ENCODE measurements around the gene SLC35E4.
"Not testable (repeated sequence)": the region's sequence is repeated elsewhere in the genome, so short reads cannot be mapped to it uniquely, and the experiment has no call there.

The SLC35E4 gene

GRCh38 chr22:30679895-30680690, 44.5 kb downstream of the SLC35E4 start:
- intact Hi-C loops (cut with DNase I) = not testable (repeated sequence)
- peak in 1 of 10 donors; percentile 43 for DNase-seq

DNA sequence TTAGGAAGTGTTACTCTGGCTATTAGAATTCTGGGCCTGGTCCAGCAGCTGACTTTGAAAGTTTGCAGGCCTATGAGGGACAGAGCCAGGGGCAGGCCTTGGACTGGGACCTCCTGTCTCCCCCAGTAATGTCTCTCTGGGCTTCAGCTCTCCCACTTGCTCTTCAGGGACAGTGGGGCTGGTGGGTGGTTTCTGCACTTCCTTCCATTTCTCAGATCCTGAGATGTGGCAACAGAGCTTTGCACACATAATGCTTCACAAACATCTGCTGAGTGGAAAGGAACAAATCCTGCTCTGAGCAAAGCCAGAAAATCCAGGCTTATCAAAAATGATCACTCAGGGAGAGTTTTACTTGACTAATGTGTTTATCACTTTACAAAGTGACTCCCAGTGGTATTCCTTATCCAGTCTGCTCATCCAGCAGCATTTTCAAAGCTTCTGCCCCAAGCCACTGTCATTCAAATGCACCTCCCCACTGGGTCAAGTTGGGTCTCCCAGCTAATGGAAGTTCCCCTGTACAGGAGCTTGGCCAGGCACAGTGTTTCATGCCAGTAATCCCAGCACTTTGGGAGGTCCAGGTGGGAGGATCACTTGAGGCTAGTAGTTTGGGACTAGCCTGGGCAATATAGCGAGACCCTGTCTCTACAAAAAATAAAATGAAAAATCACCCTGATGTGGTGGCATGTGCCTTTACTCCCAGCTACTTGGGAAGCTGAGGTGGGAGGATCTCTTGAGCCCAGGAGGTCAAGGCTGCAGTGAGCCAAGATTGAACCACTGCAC, 45.6 kb downstream of the SLC35E4 start:
- peak in 2 of 10 donors; percentile 41 to 88 for DNase-seq
- intact Hi-C loops (cut with DNase I) = no loop called here

DNA sequence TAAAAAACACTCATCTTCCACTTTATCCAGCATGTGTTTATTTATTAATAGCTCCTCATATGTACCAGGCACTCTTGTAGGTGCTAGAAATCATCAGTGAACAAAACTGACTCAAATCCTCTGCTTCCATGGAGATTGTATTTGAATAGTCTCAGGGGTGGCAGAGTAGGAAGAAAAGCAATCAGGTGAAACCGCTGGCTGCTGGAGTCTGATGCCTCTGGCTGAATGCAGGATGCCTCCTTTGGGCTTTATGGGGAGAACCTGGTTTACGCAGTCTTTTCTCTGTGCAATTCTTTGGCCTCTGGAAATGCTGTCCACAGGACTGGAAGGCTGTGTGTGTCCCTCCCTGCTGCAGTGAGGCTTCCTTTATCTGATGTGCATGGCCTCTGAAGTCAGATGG, 46.2 kb downstream of the SLC35E4 start:
- peak in 1 of 10 donors; percentile 28 for DNase-seq

DNA sequence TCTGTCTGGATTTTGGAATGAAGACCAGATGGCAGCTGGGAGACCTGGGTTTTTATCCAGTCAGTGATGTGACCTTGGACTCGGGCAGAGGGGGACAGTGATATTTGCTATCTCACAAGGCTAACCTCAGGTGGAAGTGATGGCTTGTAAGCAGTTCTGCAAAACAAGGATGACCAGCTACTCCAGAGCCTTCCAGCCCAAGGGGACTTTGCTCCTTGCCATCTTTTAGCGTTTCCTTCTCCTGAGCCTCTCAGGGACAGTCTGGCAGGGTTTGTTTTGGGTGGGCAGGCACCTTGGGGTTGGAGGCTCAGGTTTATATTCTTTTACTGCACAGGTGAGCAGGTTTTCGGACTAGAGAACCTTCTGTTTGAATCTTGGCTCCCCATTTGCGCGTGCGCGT, 49.6 kb downstream of the SLC35E4 start:
- intact Hi-C loops (cut with DNase I) = no loop called here
- peak in 2 of 10 donors; percentile 18 to 39 for DNase-seq

More for the DNA sequence above, 46.2 kb downstream of the SLC35E4 start:
- intact Hi-C loops (cut with DNase I) = no loop called here

DNA sequence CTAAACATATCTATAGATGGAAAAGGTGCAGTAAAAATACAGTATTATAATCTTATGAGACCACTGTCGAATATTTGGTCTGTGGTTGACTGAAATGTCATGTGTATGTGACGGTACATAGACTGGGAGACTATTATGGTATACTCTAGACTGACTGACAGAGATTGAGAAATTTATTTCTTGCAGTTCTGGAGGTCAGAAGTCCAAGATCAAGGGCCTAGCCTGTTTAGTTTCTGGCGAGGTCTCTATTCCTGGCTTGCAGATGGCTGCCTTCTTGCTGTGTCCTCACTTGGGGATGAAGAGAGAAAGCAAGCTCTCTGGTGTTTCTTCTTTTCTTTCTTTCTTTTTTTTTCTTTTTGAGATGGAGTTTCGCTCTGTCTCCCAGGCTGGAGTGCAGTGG, 51.8 kb downstream of the SLC35E4 start:
- no peak for DNase-seq
- intact Hi-C loops (cut with DNase I) = no loop called here

DNA sequence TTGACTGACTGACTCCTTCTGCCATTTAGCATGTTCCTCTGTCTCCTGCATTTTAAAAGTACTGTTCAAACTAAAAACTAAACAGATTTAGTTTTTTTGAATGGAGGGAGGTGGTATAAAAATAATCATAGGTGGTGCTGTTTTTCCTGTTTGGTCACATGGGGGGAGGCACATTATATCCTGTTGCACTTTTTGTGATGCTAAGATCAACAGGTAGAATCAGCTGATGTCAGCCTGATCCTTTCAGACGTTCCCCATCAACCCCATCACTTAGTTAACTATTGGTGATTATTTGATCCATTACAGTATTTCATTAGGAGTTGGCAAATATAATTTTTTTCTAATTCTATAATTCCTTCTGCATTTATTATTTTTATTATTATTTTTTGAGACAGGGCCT, 54.0 kb downstream of the SLC35E4 start:
- intact Hi-C loops (cut with DNase I) = no loop called here
- no peak for DNase-seq

GRCh38 chr22:30691204-30691603, 55.6 kb downstream of the SLC35E4 start:
- intact Hi-C loops (cut with DNase I) = no loop called here
- peak in 2 of 10 donors; percentile 6 to 24 for DNase-seq

DNA sequence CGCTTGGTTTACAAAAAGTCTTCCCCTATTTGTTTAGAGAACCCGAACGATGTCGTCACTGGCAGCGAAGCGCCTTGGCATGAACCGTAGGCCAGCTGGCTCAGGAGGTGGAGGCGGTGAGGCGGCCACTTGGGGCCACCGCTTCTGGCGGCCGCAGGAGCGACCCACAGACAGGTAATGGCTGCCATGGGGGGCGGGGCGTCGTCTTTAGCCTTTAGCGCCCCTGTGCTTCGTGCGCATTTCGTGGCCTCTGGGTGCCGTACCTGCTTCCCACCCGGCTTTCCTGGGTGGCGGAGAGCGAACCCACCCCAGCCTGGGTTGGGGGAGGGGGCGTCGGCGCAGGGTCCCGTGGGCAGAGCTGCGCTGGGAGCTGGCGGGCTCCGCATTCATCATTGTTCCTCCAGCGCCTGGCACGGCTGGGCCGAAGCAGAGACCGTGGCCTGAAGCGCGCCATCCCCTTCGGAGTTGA, 58.6 kb downstream of the SLC35E4 start:
- intact Hi-C loops (cut with DNase I) = loop anchor here (2.0 kb wide), 2 partner anchors 59 to 61 kb away; partner anchors contain the start of gene SLC35E4
- peak; percentile 49 to 94 (median 62) for DNase-seq

DNA sequence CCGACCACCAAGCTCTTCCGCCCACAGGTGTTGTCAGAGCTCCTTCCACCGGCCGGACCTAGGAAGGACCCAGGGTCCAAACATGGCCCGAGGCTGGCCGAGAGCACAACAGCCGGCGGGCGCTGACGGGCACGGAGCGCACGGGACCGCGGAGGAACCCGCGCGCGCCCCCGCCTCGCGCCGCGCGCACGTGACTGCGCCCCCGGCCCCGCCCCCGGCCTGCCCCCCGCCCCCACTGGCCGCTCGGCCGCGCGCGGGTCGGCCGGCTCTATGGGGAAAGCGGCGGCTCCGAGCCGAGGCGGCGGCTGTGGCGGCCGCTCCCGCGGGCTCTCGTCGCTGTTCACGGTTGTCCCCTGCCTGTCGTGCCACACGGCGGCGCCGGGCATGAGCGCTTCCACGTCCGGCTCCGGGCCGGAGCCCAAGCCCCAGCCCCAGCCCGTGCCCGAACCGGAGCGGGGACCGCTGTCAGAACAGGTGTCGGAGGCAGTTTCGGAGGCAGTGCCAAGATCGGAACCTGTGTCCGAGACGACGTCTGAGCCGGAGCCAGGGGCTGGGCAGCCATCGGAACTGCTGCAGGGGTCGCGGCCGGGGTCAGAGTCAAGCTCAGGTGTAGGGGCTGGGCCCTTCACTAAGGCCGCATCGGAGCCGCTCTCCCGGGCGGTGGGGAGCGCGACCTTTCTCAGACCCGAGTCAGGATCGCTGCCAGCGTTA, 59.2 kb downstream of the SLC35E4 start, which contains the start of gene OSBP2:
Gene OSBP2, plus strand, starts transcription at position 235 of the 711 bp plus-strand sequence. Its CDS starts 36 bp downstream, at position 271.
- peak; percentile 24 to 94 (median 53) for DNase-seq
- intact Hi-C loops (cut with DNase I) = loop anchor here (2.0 kb wide), 2 partner anchors 60 kb away; partner anchors contain the start of gene SLC35E4

GRCh38 chr22:30695351-30695851, 59.8 kb downstream of the SLC35E4 start:
- peak in 6 of 10 donors; percentile 23 to 89 (median 33) for DNase-seq
- intact Hi-C loops (cut with DNase I) = loop anchor here (2.0 kb wide), 2 partner anchors 59 to 61 kb away; partner anchors contain the start of gene SLC35E4

- intact Hi-C loops (cut with DNase I) = loop anchor here (2.0 kb wide), 2 partner anchors 59 to 61 kb away; partner anchors contain the start of gene SLC35E4
- DNase-seq = peak in 2 of 10 donors; percentile 31 to 70
Observed at GRCh38 chr22:30695871-30696655, 60.5 kb downstream of the SLC35E4 start.
